ENCODE data around the gene RPS6KB2.
"Not testable (repeated sequence)": the region's sequence is repeated elsewhere in the genome, so short reads cannot be mapped to it uniquely, and the experiment has no call there.

Gene RPS6KB2

GRCh38 chr11:67397986-67398660 is 30.2 kb upstream of the RPS6KB2 start:
- DNase-seq, result no peak

- DNase-seq, result no peak
These were observed 29.4 kb upstream of the RPS6KB2 start for GRCh38 chr11:67398661-67399563.

- DNase-seq, result no peak
These were observed 27.9 kb upstream of the RPS6KB2 start for GRCh38 chr11:67400251-67400941.

- DNase-seq, result no peak
These were observed 27.3 kb upstream of the RPS6KB2 start for GRCh38 chr11:67400942-67401494.

GRCh38 chr11:67401495-67402191 is 26.7 kb upstream of the RPS6KB2 start, which contains the start of gene PPP1CA:
Gene PPP1CA, minus strand, starts transcription at chr11:67401858. Its CDS starts 76 bp downstream, at chr11:67401782.
- peak; percentile 92 for DNase-seq

- DNase-seq, result not testable (repeated sequence)
These were observed 26.0 kb upstream of the RPS6KB2 start for GRCh38 chr11:67402192-67402839.

GRCh38 chr11:67403085-67403484 is 25.2 kb upstream of the RPS6KB2 start:
- not testable (repeated sequence) for DNase-seq

- peak; percentile 66 for DNase-seq
These were observed 23.6 kb upstream of the RPS6KB2 start for GRCh38 chr11:67404515-67405195.

GRCh38 chr11:67405196-67405567 is 23.1 kb upstream of the RPS6KB2 start:
- DNase-seq, result no peak

GRCh38 chr11:67405688-67406339 is 22.5 kb upstream of the RPS6KB2 start:
- no peak for DNase-seq

- no peak for DNase-seq
These were observed 21.8 kb upstream of the RPS6KB2 start for GRCh38 chr11:67406420-67406968.

- no peak for DNase-seq
These were observed 21.2 kb upstream of the RPS6KB2 start for GRCh38 chr11:67406969-67407687.

- no peak for DNase-seq
These were observed 20.6 kb upstream of the RPS6KB2 start for GRCh38 chr11:67407688-67408163.

GRCh38 chr11:67408437-67409200 is 19.7 kb upstream of the RPS6KB2 start:
- DNase-seq, result no peak

GRCh38 chr11:67409261-67409666 is 19.0 kb upstream of the RPS6KB2 start:
- peak; percentile 75 for DNase-seq

- DNase-seq, result no peak
These were observed 18.4 kb upstream of the RPS6KB2 start for GRCh38 chr11:67409781-67410368.

- DNase-seq, result no peak
These were observed 17.9 kb upstream of the RPS6KB2 start for GRCh38 chr11:67410369-67410831.
